Mesodermal cell (in vitro differentiated cells): ENCODE results near the gene SUFU.

Source experiments
- H3K27ac ChIP-seq: 2 replicates; pipeline ENCODE4 v1.7.0; 2013; ENCODE audit warnings: mild to moderate bottlenecking, low read depth, low read length, moderate library complexity; ENCODE audit not compliant: severe bottlenecking
- H3K36me3 ChIP-seq: 2 replicates; pipeline ENCODE4 v1.7.1; 2013; ENCODE audit warnings: mild to moderate bottlenecking, low read length, moderate library complexity; ENCODE audit not compliant: control insufficient read depth, insufficient read depth
- H3K4me1 ChIP-seq: one replicate; pipeline ENCODE4 v1.7.1; 2013; ENCODE audit warnings: mild to moderate bottlenecking, low read length; ENCODE audit not compliant: insufficient read depth, control insufficient read depth, poor library complexity, severe bottlenecking
- H3K4me3 ChIP-seq: 2 replicates; pipeline ENCODE4 v1.7.0; 2013; ENCODE audit warnings: low read length, control low read depth, mild to moderate bottlenecking; ENCODE audit not compliant: insufficient read depth, poor library complexity, severe bottlenecking; ENCODE audit errors: extremely low read depth
- H3K9me3 ChIP-seq: 2 replicates; pipeline ENCODE4 v1.7.1; 2013; ENCODE audit warnings: mild to moderate bottlenecking, low read length, moderate library complexity; ENCODE audit not compliant: control insufficient read depth
- WGBS, 2 experiments: methylation state at CpG; one replicate each; pipeline ENCODE4 v1.1.5; 2013; ENCODE audit warnings: missing lambda C conversion rate in 2 of 2; ENCODE audit not compliant: insufficient coverage in 2 of 2; 5-methylcytosine and 5-hydroxymethylcytosine counted together

Gene SUFU

GRCh38 chr10:102502337-102503151 is 1.2 kb upstream of the SUFU start, which contains the start of gene ACTR1A:
TSS of gene ACTR1A (minus strand) at chr10:102502712. CDS start at chr10:102502647, 65 bp downstream.
- WGBS, 2 experiments, result 0% methylated on average over 31 to 36 of the region's 42 CpGs
- Histone ChIP-seq H3K27ac (peak within 1 kb of the TSS; percentile 82), H3K4me3 (peak within 1 kb of the TSS; percentile 82), H3K9me3 (no peaks in the 10 kb centered on the region), H3K36me3 (peaks cover 41% of the 10 kb centered on the region), H3K4me1 (peaks cover 9% of the 10 kb centered on the region)

GRCh38 chr10:102504179-102504975 is 605 bp downstream of the SUFU start:
- Histone ChIP-seq H3K36me3 (peaks cover 36% of the 10 kb centered on the region), H3K9me3 (no peaks in the 10 kb centered on the region), H3K4me1 (peaks cover 9% of the 10 kb centered on the region), H3K27ac (peak overlapping the region; percentile 59), H3K4me3 (peak overlapping the region; percentile 82)
- WGBS, 2 experiments, result 0 to 1% methylated on average over 25 to 37 of the region's 47 CpGs

GRCh38 chr10:102504976-102505300 is 1.2 kb downstream of the SUFU start:
- peak overlapping the region; percentile 82 for H3K4me3 ChIP-seq
- H3K4me1 ChIP-seq, result peaks cover 9% of the 10 kb centered on the region
- no peak overlapping the region for H3K27ac ChIP-seq
- WGBS, 2 experiments, result 13 to 33% methylated on average over 3 to 4 of the region's 5 CpGs
- no peaks in the 10 kb centered on the region for H3K9me3 ChIP-seq
- H3K36me3 ChIP-seq, result peaks cover 40% of the 10 kb centered on the region

GRCh38 chr10:102505462-102506115 is 1.8 kb downstream of the SUFU start:
- no peaks in the 10 kb centered on the region for H3K9me3 ChIP-seq
- peaks cover 43% of the 10 kb centered on the region for H3K36me3 ChIP-seq
- 86 to 91% methylated on average over 5 to 6 of the region's 10 CpGs for WGBS, 2 experiments
- peaks cover 9% of the 10 kb centered on the region for H3K4me1 ChIP-seq
- peak overlapping the region; percentile 82 for H3K4me3 ChIP-seq
- H3K27ac ChIP-seq, result no peak overlapping the region

- no peaks in the 10 kb centered on the region for H3K9me3 ChIP-seq
- peaks cover 58% of the 10 kb centered on the region for H3K36me3 ChIP-seq
- no peak overlapping the region for H3K27ac ChIP-seq
- H3K4me3 ChIP-seq, result no peak overlapping the region
- WGBS, 2 experiments, result 78% methylated on average over 2 of the region's 3 CpGs; no CpG with 5 or more reads in 1 of the 2 experiments
- peaks cover 9% of the 10 kb centered on the region for H3K4me1 ChIP-seq
These were observed 3.7 kb downstream of the SUFU start for GRCh38 chr10:102507521-102507920.

- no peaks in the 10 kb centered on the region for H3K9me3 ChIP-seq
- H3K27ac ChIP-seq, result no peak overlapping the region
- H3K4me3 ChIP-seq, result no peak overlapping the region
- 75% methylated on average over 1 of the region's 1 CpG; no CpG with 5 or more reads in 1 of the 2 experiments for WGBS, 2 experiments
- H3K4me1 ChIP-seq, result peaks cover 9% of the 10 kb centered on the region
- peaks cover 67% of the 10 kb centered on the region for H3K36me3 ChIP-seq
These were observed 4.7 kb downstream of the SUFU start for GRCh38 chr10:102508506-102508905.

GRCh38 chr10:102509387-102509786 is 5.6 kb downstream of the SUFU start:
- peaks cover 76% of the 10 kb centered on the region for H3K36me3 ChIP-seq
- H3K4me1 ChIP-seq, result peaks cover 9% of the 10 kb centered on the region
- H3K27ac ChIP-seq, result no peak overlapping the region
- 46 to 50% methylated on average over 2 of the region's 2 CpGs for WGBS, 2 experiments
- H3K9me3 ChIP-seq, result no peaks in the 10 kb centered on the region
- no peak overlapping the region for H3K4me3 ChIP-seq

- H3K4me3 ChIP-seq, result no peak overlapping the region
- H3K36me3 ChIP-seq, result peaks cover 81% of the 10 kb centered on the region
- 93 to 98% methylated on average over 3 to 5 of the region's 6 CpGs for WGBS, 2 experiments
- H3K27ac ChIP-seq, result no peak overlapping the region
- H3K9me3 ChIP-seq, result no peaks in the 10 kb centered on the region
- H3K4me1 ChIP-seq, result no peaks in the 10 kb centered on the region
These were observed 8.0 kb downstream of the SUFU start for GRCh38 chr10:102511583-102512274.

- Histone ChIP-seq H3K9me3 (no peaks in the 10 kb centered on the region), H3K4me1 (peaks cover 8% of the 10 kb centered on the region), H3K36me3 (peaks cover 70% of the 10 kb centered on the region), H3K4me3 (no peak overlapping the region), H3K27ac (no peak overlapping the region)
- WGBS, 2 experiments, result 92 to 95% methylated on average over 9 to 12 of the region's 12 CpGs
These were observed 10.9 kb downstream of the SUFU start for GRCh38 chr10:102514487-102515311.
